Midbrain (tissue), 1 donor: ENCODE data around the gene NPHP3.
A peak's percentile ranks its signal among the peaks of the same experiment; 100 is the strongest.

Experiments
- DNase-seq: peaks from one replicate; lab custom pipeline; 2025; lab: John Stamatoyannopoulos, UW

Gene NPHP3

GRCh38 chr3:132690040-132690439, 32.2 kb downstream of the NPHP3 start:
- no peak for DNase-seq

- no peak for DNase-seq
These were observed 40.0 kb downstream of the NPHP3 start for GRCh38 chr3:132682201-132682600.

GRCh38 chr3:132681421-132681820, 40.8 kb downstream of the NPHP3 start:
- no peak for DNase-seq

GRCh38 chr3:132679911-132680310, 42.3 kb downstream of the NPHP3 start:
- no peak for DNase-seq

GRCh38 chr3:132675408-132675807, 46.8 kb downstream of the NPHP3 start:
- no peak for DNase-seq

GRCh38 chr3:132669256-132669777, 52.9 kb downstream of the NPHP3 start:
- no peak for DNase-seq

GRCh38 chr3:132665230-132665745, 56.9 kb downstream of the NPHP3 start:
- DNase-seq: no peak

- DNase-seq: no peak
These were observed 60.0 kb downstream of the NPHP3 start for GRCh38 chr3:132662212-132662611.

GRCh38 chr3:132661101-132661500, 61.1 kb downstream of the NPHP3 start:
- DNase-seq: no peak

GRCh38 chr3:132660811-132661070, 61.5 kb downstream of the NPHP3 start:
- no peak for DNase-seq

- peak; percentile 80 for DNase-seq
These were observed 62.0 kb downstream of the NPHP3 start, which contains the start of gene UBA5 for GRCh38 chr3:132660052-132660810. UBA5 (plus strand) TSS chr3:132660329; CDS start chr3:132660538, 209 bp downstream.

GRCh38 chr3:132659365-132660051, 62.7 kb downstream of the NPHP3 start, which contains the start of gene ACAD11:
ACAD11 (minus strand) TSS chr3:132659809; CDS start chr3:132659751, 58 bp downstream.
- peak; percentile 80 for DNase-seq

- peak; percentile 64 for DNase-seq
These were observed 63.2 kb downstream of the NPHP3 start for GRCh38 chr3:132659000-132659364.

- no peak for DNase-seq
These were observed 64.1 kb downstream of the NPHP3 start for GRCh38 chr3:132657869-132658747.

- no peak for DNase-seq
These were observed 66.7 kb downstream of the NPHP3 start for GRCh38 chr3:132655471-132655870.

- no peak for DNase-seq
These were observed 67.5 kb downstream of the NPHP3 start for GRCh38 chr3:132654721-132655120.

- no peak for DNase-seq
These were observed 68.0 kb downstream of the NPHP3 start for GRCh38 chr3:132654190-132654589.

GRCh38 chr3:132652640-132653270, 69.5 kb downstream of the NPHP3 start:
- DNase-seq: no peak

- DNase-seq: no peak
These were observed 72.1 kb downstream of the NPHP3 start for GRCh38 chr3:132650153-132650552.

GRCh38 chr3:132645058-132645457, 77.2 kb downstream of the NPHP3 start:
- no peak for DNase-seq

- no peak for DNase-seq
These were observed 78.8 kb downstream of the NPHP3 start for GRCh38 chr3:132643366-132643765.

- no peak for DNase-seq
These were observed 79.7 kb downstream of the NPHP3 start for GRCh38 chr3:132642539-132642847.
